A673 (cell line): ENCODE measurements around the gene AP2M1.

Source experiments
- EZH2 ChIP-seq: fragments of 200-600 bp; sonication (generic); IDR thresholded peaks from 2 replicates; pipeline ENCODE4 v1.6.1; 2017; ENCODE audit warnings: borderline replicate concordance, low read depth, mild to moderate bottlenecking, mixed read lengths, antibody characterized with exemption, low read length; ENCODE audit not compliant: poor library complexity, severe bottlenecking
- TF ChIP-seq, protein P1 (sequence below): fragments of 300-800, 200-600 bp; sonication (generic); conservative IDR thresholded peaks from 2 replicates; pipeline ENCODE4 v1.5.1; 2017; ENCODE audit warnings: low read depth, mild to moderate bottlenecking, antibody characterized with exemption, low read length, moderate library complexity, mixed read lengths

DNA sequence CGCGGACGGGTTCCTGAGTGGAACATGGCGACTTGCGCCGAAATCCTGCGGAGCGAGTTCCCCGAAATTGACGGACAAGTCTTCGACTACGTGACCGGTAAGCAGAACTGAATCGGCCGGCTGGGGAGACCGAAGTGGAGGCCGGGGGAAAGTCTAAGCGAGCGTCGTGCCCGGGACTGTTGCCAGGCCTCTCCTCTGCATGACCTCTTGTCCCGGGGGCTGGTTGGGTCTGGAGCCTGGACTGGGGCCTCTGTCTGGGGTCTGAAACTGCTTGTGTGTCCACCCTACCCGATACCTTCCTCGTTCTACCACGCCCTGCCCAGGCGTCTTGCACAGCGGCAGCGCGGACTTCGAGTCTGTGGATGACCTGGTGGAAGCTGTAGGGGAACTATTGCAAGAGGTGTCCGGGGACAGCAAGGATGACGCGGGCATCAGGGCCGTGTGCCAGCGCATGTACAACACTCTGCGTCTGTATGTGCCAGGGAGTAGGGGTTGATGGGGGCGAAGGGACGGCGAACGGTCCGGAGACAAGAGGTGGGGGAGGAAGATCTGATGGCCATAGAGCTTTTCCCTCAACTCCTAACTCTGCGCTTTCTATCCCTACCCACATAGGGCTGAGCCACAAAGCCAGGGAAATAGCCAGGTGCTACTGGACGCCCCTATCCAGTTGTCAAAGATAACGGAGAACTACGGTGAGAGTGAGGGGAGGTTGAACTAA, 11.7 kb downstream of the AP2M1 start, which contains the start of gene ABCF3:
- TF ChIP-seq, protein P1, sequence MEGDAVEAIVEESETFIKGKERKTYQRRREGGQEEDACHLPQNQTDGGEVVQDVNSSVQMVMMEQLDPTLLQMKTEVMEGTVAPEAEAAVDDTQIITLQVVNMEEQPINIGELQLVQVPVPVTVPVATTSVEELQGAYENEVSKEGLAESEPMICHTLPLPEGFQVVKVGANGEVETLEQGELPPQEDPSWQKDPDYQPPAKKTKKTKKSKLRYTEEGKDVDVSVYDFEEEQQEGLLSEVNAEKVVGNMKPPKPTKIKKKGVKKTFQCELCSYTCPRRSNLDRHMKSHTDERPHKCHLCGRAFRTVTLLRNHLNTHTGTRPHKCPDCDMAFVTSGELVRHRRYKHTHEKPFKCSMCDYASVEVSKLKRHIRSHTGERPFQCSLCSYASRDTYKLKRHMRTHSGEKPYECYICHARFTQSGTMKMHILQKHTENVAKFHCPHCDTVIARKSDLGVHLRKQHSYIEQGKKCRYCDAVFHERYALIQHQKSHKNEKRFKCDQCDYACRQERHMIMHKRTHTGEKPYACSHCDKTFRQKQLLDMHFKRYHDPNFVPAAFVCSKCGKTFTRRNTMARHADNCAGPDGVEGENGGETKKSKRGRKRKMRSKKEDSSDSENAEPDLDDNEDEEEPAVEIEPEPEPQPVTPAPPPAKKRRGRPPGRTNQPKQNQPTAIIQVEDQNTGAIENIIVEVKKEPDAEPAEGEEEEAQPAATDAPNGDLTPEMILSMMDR = no peak
- TF ChIP-seq EZH2 = no peak
